CD4-positive, alpha-beta T cell treated with Interleukin-15 for 1 hour (primary cell): ENCODE measurements around the gene SCLT1.

ENCODE experiments used
- DNase-seq: peaks from one replicate; pipeline ENCODE4 v3.0.0-alpha.2; 2020

SCLT1 gene

DNA sequence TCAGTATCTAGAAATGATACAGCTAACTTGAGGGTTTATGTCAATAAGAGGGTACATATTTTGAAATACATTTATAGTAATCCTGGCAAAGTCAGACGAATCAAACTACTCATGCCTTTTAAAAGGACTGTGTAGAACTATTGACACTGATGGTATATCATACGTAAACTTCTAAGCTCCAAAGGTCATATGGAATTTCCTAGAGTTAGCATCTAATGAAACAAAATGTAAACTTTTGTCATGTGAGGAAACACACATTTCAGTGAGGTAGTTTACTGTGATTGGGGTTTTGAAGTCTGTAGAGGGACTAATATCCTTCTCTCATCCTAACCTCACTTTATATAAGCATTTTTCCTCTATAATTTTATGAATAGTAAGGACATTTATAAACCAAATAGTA is 138.4 kb downstream of the SCLT1 start:
- DNase-seq: no peak

DNA sequence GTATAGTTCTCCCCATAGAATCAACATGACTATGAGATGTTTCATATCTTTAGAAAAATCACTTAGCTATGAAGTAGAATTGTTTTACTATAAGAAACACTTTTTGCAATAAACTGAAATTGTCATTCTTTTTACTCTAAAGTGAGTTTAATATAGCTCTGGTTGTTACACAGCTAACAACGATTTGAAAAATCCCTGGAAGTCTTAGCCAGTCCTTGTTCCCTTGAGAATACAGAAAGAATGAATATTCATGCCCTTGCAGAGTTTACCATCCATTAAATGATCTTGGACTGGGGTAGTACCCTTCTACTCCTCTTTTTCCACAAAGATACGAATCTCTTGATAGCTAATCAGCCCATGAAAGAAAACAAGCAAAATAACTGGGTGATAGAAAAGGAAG is 142.0 kb downstream of the SCLT1 start:
- DNase-seq: no peak

GRCh38 chr4:128950796-128951195 is 142.5 kb downstream of the SCLT1 start:
- DNase-seq: no peak

DNA sequence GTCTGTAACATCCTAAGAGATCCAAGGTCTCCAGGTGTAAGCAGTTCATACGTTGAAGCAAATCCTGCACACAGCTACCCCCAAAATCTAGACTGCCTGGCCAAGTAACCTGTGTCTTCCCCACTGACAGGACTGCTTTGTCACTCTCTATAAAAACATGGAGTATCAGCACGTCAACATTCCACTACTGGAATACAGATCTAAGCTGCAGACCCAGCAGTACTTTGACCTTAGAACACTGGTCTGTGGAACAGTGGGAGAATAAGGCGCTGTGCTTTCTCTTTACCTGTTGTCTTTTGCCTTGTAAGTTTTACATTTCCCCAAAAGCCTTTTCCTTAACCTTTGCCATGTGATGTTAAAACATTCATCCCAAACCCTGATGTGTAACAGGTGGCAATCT is 146.4 kb downstream of the SCLT1 start:
- no peak for DNase-seq

DNA sequence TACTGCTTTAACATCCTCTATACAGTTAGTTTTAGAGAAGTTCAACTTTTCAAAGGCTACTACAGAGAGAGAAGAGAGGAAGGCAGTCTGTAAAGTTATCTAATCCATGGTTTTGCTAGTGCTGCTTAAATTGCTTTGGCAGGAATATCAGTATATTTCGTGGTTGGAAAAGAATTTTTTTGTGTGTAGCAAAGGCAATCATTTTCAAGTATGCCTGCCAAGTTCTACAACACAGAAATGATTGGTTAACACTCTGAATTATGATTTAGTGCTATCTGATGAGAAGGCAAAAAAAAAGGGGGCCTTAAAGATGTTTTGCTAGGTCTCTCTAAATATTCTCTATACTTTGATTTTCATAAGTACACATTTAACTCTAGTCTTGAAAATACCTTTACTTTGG is 150.7 kb downstream of the SCLT1 start:
- DNase-seq: no peak

GRCh38 chr4:128940971-128941370 is 152.4 kb downstream of the SCLT1 start:
- no peak for DNase-seq

GRCh38 chr4:128930051-128930450 is 163.3 kb downstream of the SCLT1 start:
- DNase-seq: no peak

- DNase-seq: no peak
Measured at GRCh38 chr4:128924951-128925350, 168.4 kb downstream of the SCLT1 start.

- DNase-seq: no peak
Measured at GRCh38 chr4:128921954-128922353, 171.4 kb downstream of the SCLT1 start.

GRCh38 chr4:128917781-128918180 is 175.6 kb downstream of the SCLT1 start:
- no peak for DNase-seq

GRCh38 chr4:128916832-128917231 is 176.5 kb downstream of the SCLT1 start:
- peak; percentile 60 for DNase-seq

- no peak for DNase-seq
Measured at GRCh38 chr4:128915544-128915943, 177.8 kb downstream of the SCLT1 start.

GRCh38 chr4:128913228-128913627 is 180.1 kb downstream of the SCLT1 start:
- DNase-seq: no peak

DNA sequence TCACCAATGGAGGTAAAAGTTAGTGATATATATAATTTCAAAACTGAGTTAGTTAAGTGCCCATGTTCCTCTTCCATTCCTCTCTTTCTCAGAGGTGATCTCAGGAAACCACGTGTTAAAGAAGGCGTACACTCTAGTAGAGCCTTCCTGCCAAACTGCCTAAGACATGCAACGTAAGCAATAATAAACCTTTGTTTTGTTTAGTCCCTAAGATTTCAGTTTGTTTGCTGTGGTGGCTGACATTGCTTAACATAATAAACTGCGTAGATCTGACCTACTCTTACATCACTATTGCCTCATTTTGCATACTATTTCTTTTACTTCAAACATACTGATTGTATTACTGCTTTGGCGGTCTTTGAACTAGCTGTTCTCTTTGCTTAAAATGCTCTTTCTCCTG is 184.6 kb downstream of the SCLT1 start:
- no peak for DNase-seq

- no peak for DNase-seq
Measured at GRCh38 chr4:128907981-128908380, 185.4 kb downstream of the SCLT1 start.

GRCh38 chr4:128906581-128906980 is 186.8 kb downstream of the SCLT1 start:
- DNase-seq: no peak

DNA sequence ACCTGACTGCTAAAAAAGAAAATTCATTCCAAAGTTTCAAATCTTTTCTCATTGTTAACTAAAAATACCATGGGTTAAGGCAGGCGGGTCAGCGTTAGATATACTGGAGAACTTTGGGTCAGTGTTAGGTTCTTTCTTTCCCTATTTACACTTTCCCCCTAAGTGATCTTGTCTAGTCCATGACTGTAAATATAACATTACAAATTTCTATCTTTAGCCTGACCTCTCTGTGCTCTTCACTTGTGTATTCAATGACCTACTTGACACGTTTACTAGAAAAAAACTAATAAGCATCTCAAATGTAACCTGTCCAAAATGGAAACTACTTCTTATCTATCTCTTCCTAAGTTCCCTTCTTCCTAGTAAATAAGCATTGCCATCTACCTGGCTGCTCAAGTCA is 188.5 kb downstream of the SCLT1 start:
- DNase-seq: no peak

DNA sequence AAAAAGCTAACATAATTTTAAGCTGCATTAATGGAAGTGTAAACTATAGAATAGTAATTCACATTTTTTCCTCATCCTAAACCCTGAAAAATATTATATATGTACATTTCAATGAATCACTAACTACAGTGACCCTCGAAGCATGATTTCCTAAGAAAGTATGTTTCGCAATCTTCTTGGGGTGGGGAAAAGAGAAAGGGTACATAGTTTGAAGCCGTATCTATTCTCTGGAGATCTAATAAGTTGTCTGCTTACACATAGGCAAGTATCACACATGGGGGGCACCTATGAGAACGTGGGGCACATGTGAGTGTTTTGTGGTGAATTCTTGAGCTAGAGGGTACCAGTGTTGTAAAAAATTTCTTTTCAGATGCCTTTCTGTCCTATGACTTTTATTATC is 212.7 kb downstream of the SCLT1 start:
- DNase-seq: no peak

GRCh38 chr4:128879971-128880370 is 213.4 kb downstream of the SCLT1 start:
- DNase-seq: no peak

GRCh38 chr4:128879283-128879682 is 214.1 kb downstream of the SCLT1 start:
- DNase-seq: no peak

GRCh38 chr4:128877934-128878333 is 215.4 kb downstream of the SCLT1 start:
- DNase-seq: no peak

- no peak for DNase-seq
Measured at GRCh38 chr4:128876200-128876599, 217.1 kb downstream of the SCLT1 start.

DNA sequence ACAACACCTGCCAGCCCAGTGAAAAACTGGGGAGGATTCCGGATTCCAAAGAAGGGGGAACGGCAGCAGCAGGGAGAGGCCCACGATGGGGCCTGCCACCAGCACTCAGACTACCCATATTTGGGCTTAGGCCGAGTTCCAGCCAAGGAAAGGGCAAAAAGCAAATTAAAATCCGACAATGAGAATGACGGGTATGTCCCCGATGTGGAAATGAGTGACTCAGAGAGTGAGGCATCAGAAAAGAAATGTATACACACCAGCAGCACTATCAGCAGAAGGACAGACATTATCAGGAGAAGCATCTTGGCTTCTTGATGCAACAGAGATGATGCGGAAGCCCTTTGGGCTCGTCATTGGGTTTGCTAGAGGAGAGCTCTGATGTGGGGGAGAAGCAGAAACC is 221.4 kb downstream of the SCLT1 start:
- no peak for DNase-seq

DNA sequence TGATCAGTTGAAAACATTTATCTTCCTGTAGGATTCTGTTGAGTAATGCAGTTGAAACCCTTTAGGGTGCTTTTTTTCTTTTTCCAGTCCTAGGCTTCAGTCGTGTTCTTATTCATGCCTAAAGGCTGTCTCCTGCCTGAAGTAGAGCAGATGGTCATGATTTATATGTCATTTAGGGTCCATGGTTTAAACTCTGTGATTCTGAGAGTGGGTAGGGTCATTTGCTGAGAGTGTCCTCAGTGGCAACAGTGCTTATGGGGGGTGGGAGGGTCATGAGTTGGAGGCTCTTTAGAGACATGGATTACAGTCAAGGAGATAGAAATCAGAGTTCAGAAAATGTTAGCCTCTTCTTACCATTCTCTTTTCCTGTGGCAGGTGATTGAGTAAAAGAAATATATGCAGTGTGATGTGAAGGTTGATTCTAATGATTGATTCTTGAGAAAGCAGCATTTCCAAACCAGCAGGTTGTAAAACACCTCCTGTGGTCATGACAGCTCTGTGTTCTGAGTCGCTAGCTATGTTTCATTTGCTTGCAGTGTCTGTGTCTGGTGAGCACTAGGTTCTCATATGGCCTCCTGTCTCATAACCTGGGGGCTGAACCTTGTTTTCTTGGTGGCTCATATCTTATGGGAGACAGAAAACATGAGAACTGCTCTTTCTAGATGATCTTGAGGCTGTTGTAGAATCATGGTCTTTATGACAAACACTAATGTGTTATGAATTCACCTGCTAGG is 223.4 kb downstream of the SCLT1 start:
- DNase-seq: no peak

DNA sequence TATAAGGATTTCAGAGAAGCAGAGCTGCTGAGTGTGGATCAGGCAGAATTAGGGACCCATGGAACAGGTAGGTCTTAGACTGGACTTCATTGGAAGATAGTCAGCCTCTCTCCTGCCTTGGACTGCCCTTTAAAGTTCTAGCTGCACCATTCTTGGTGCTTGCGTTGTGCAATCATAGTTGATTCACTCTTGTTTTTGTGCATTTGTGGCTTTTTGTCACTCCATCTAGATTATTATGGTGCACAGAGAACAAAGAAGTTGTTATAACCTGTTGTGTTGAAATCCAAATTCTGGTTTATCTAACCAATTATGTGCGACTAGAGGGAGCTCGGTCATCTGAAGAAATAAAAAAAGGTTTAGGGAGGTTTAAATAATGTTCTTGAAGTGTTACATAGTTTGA is 224.6 kb downstream of the SCLT1 start:
- no peak for DNase-seq
